Measurements from ENCODE around the gene TRMT11. TPM values are rescaled to one million over a fixed set of nuclear protein-coding genes. Genes with fewer than 3 reads are reported as not detected.

The TRMT11 gene
- total and polyA plus RNA-seq, 2 of the 13 experiments (the other 11 are each of a cell fraction or from before 2014, with no cell fraction given) = 42.2 to 81.9 TPM

DNA sequence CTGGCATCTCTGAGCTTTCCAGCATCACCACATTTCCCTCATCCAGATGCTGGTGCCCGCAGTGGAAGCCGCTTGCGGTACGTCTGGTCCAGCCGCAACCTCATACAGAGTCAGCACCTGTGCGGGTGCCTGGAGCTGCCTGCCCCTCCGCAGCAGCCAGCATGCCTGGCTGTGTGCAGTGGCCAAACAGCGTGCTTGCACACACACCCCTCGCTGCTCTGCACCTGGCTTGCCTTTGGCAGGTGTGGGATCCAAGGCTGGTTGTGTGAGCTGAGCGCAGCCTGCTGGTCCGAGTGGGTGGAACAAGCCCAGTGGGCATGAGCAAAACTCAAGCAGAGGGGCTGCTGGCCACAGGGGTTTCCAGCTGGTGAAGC is 32.9 kb upstream of the TRMT11 start (continued):
- TF ChIP-seq ZHX2 (IDR thresholded peaks at IDR 0.05; ENCODE audit: low read depth) (0 out of 2 replicates have a peak, but pooled peaks have one; percentile 27), ZHX2 (CRISPR knock-in tag; IDR thresholded peaks at IDR 0.05; ENCODE audit: borderline replicate concordance) (no peak), ZNF484 (CRISPR knock-in tag; IDR thresholded peaks at IDR 0.05; ENCODE audit: borderline replicate concordance, low read depth) (no peak), ZNF224 (CRISPR knock-in tag; IDR thresholded peaks at IDR 0.05) (no peak), ZNF136 (CRISPR knock-in tag; IDR thresholded peaks at IDR 0.05; ENCODE audit: low read depth) (no peak), ZNF713 (CRISPR knock-in tag; IDR thresholded peaks at IDR 0.05) (no peak), TBX2 (CRISPR knock-in tag; IDR thresholded peaks at IDR 0.05; ENCODE audit: borderline replicate concordance) (no peak), HDAC2 (CRISPR knock-in tag; IDR thresholded peaks at IDR 0.05) (no peak), ZNF597 (CRISPR knock-in tag; IDR thresholded peaks at IDR 0.05) (no peak), SMAD3 (CRISPR knock-in tag; IDR thresholded peaks at IDR 0.05) (no peak), ZMAT5 (CRISPR knock-in tag; IDR thresholded peaks at IDR 0.05; ENCODE audit: borderline replicate concordance, low read depth) (no peak), ZNF768 (CRISPR knock-in tag; IDR thresholded peaks at IDR 0.05) (no peak; the same call in 1 of the 2 replicates), NCOA1 (CRISPR knock-in tag; IDR thresholded peaks at IDR 0.05) (peak; percentile 90), KDM5B (CRISPR knock-in tag; IDR thresholded peaks at IDR 0.05; ENCODE audit: borderline replicate concordance) (peak; percentile 39; the same call in 1 of the 2 replicates), CENPT (CRISPR knock-in tag; IDR thresholded peaks at IDR 0.05; ENCODE audit: low read depth) (peak; percentile 23; the same call in 1 of the 2 replicates), SYNCRIP (IDR thresholded peaks at IDR 0.05; ENCODE audit: insufficient read depth, low read depth, low read length) (no peak), KAT8 (CRISPR knock-in tag; IDR thresholded peaks at IDR 0.05) (no peak), MATR3 (CRISPR knock-in tag; IDR thresholded peaks at IDR 0.05) (no peak), POLR2AphosphoS5 (IDR thresholded peaks at IDR 0.05; ENCODE audit: low read depth, low read length) (no peak), ZNF691 (CRISPR knock-in tag; IDR thresholded peaks at IDR 0.05; ENCODE audit: borderline replicate concordance, low read depth) (0 out of 2 replicates have a peak, but pooled peaks have one; percentile 31)
- TF ChIP-seq, protein P1, sequence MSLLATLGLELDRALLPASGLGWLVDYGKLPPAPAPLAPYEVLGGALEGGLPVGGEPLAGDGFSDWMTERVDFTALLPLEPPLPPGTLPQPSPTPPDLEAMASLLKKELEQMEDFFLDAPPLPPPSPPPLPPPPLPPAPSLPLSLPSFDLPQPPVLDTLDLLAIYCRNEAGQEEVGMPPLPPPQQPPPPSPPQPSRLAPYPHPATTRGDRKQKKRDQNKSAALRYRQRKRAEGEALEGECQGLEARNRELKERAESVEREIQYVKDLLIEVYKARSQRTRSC (CRISPR knock-in tag; IDR thresholded peaks at IDR 0.05; ENCODE audit: low read depth) = no peak
- TF ChIP-seq, protein P2, sequence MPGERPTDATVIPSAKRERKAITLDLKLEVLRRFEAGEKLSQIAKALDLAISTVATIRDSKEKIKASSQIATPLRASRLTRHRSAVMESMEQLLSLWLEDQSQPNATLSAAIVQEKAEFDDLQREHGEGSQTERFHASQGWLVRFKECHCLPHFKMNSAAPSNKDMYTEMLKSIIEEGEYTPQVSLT (CRISPR knock-in tag; IDR thresholded peaks at IDR 0.05; ENCODE audit: borderline replicate concordance, low read depth) = no peak

Data from HepG2 (cell line).